CD4-positive, alpha-beta T cell (primary cell): ENCODE data around the gene CELA3B. TPM values are rescaled to one million over a fixed set of nuclear protein-coding genes. Genes with fewer than 3 reads are reported as not detected.

ENCODE experiments used
- ATAC-seq: fragments of 200-7000 bp; cut with Tn5 transposase; one replicate; pipeline ENCODE4 v1.10.0; 2022; ENCODE audit warnings: mild to moderate bottlenecking; ENCODE audit not compliant: poor library complexity
- CTCF ChIA-PET: fragments of 350-600 bp; sonication (Branson Sonifier 250); formaldehyde crosslinking; loops from one replicate; lab custom pipeline; 2021; ENCODE audit warnings: antibody characterized with exemption, inconsistent platforms; lab: Charles Lee
- POLR2A ChIA-PET: fragments of 350-600 bp; sonication (Branson Sonifier 250); formaldehyde crosslinking; loops from one replicate; lab custom pipeline; 2021; ENCODE audit warnings: antibody characterized with exemption, inconsistent platforms; lab: Charles Lee
- DNase-seq, 14 experiments: peaks; one replicate each; pipeline ENCODE4 v3.0.0-alpha.2; 2013 to 2020; ENCODE audit warnings: mixed read lengths in 2 of 14
- H3K27ac ChIP-seq, 2 donors: one replicate each; pipeline versions ENCODE4 v1.5.1 to v1.7.0; 2013; ENCODE audit warnings: low read length in 2 of 2, low read depth in 1 of 2, mild to moderate bottlenecking in 1 of 2
- H3K27me3 ChIP-seq, 2 experiments: 1 replicate in 1 of 2; 2 replicates in 1 of 2; pipeline versions ENCODE4 v1.6.1 to v1.7.0; 2013; ENCODE audit warnings: low read length in 2 of 2, control low read depth in 1 of 2, mild to moderate bottlenecking in 1 of 2, moderate library complexity in 1 of 2; ENCODE audit not compliant: insufficient read depth in 2 of 2, control insufficient read depth in 1 of 2
- H3K36me3 ChIP-seq: one replicate; pipeline ENCODE4 v1.6.1; 2013; ENCODE audit warnings: low read length, control low read depth; ENCODE audit not compliant: insufficient read depth
- H3K4me1 ChIP-seq: one replicate; pipeline ENCODE4 v1.6.1; 2013; ENCODE audit warnings: low read length, control low read depth; ENCODE audit not compliant: insufficient read depth
- H3K4me3 ChIP-seq: one replicate; pipeline ENCODE4 v1.5.1; 2013; ENCODE audit warnings: mild to moderate bottlenecking, low read length, moderate library complexity
- H3K9me3 ChIP-seq, 2 experiments: 1 replicate in 1 of 2; 2 replicates in 1 of 2; pipeline versions ENCODE4 v1.6.1 to v1.7.0; 2013; ENCODE audit warnings: low read length in 2 of 2, mild to moderate bottlenecking in 2 of 2, control low read depth in 1 of 2, moderate library complexity in 1 of 2; ENCODE audit not compliant: control insufficient read depth in 1 of 2, insufficient read depth in 1 of 2
- H3K27ac Mint-ChIP-seq: one replicate; pipeline ENCODE4 v1.8.0; 2020; ENCODE audit warnings: mixed read lengths
- H3K27me3 Mint-ChIP-seq: one replicate; pipeline ENCODE4 v1.8.0; 2021; ENCODE audit warnings: mixed read lengths
- H3K36me3 Mint-ChIP-seq: one replicate; pipeline ENCODE4 v1.8.0; 2021; ENCODE audit warnings: low read depth, mixed read lengths
- H3K4me1 Mint-ChIP-seq: one replicate; pipeline ENCODE4 v1.8.0; 2021; ENCODE audit warnings: low read depth, mixed read lengths
- H3K4me3 Mint-ChIP-seq: one replicate; pipeline ENCODE4 v1.8.0; 2020; ENCODE audit warnings: mild to moderate bottlenecking, mixed read lengths
- H3K9me3 Mint-ChIP-seq: one replicate; pipeline ENCODE4 v1.8.0; 2020; ENCODE audit warnings: mixed read lengths
- CTCF ChIP-seq: fragments of 200-600 bp; IDR thresholded peaks from one replicate; pipeline ENCODE4 v1.8.0; 2022; ENCODE audit warnings: antibody characterized with exemption, mild to moderate bottlenecking
- intact Hi-C, 2 experiments: fragments of 100-400 bp; cut with DNase I in 1 of 2; cut with micrococcal nuclease in 1 of 2; formaldehyde crosslinking; loops; one replicate each; pipeline versions ENCODE4 v1.15.1 to v1.9.0; 2023 to 2025; cut with DNase I, micrococcal nuclease
- total RNA-seq, 174 experiments: library from RNA in 2 of 174; stranded (reverse) in 2 of 174; gene quantifications; one replicate each; pipeline ENCODE4 v1.2.3 and lab custom pipeline; 2021 to 2026

CELA3B gene
- total RNA-seq, 2 experiments from 2014 or later = not detected

DNA sequence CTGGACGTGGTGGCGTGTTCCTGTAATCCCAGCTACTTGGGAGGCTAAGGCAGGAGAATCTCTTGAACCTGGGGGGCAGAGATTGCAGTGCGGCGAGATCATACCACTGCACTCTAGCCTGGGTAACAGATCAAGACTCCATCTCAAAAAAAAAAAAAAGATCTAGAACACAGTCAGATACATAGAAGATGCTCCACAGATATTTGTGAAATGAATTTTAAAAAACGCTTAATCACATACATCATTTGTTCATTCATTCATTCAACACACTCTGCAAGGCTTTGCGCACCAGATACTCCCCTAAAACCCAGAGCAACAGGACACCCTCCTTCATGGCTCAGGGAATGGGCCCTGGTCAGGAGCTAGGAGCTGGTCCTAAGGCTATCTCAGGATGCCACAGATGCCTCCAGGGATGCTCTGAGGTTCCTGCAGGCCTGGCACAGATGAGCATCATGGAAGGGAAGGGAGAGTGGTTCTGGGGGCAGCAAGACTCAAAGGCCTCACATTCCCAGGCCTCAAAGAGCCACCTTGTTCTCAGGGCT lies 46.1 kb upstream of the CELA3B start:
- H3K36me3 ChIP-seq = no peaks in the 10 kb centered on the region
- Mint-ChIP-seq H3K9me3 (no peaks in the 10 kb centered on the region), H3K4me1 (peaks cover 11% of the 10 kb centered on the region), H3K4me3 (no peak overlapping the region), H3K27ac (no peak overlapping the region), H3K27me3 (no peaks in the 10 kb centered on the region), H3K36me3 (no peaks in the 10 kb centered on the region)
- no peaks in the 10 kb centered on the region for H3K9me3 ChIP-seq
- ChIA-PET CTCF (no interaction called here), POLR2A (no interaction called here)
- DNase-seq = no peak
- ATAC-seq = no peak
- no peak for TF ChIP-seq CTCF
- H3K27me3 ChIP-seq = no peaks in the 10 kb centered on the region
- intact Hi-C loops = no loop called here
- no peak overlapping the region for H3K27ac ChIP-seq
- peaks cover 8% of the 10 kb centered on the region for H3K4me1 ChIP-seq
- H3K4me3 ChIP-seq = no peak overlapping the region

DNA sequence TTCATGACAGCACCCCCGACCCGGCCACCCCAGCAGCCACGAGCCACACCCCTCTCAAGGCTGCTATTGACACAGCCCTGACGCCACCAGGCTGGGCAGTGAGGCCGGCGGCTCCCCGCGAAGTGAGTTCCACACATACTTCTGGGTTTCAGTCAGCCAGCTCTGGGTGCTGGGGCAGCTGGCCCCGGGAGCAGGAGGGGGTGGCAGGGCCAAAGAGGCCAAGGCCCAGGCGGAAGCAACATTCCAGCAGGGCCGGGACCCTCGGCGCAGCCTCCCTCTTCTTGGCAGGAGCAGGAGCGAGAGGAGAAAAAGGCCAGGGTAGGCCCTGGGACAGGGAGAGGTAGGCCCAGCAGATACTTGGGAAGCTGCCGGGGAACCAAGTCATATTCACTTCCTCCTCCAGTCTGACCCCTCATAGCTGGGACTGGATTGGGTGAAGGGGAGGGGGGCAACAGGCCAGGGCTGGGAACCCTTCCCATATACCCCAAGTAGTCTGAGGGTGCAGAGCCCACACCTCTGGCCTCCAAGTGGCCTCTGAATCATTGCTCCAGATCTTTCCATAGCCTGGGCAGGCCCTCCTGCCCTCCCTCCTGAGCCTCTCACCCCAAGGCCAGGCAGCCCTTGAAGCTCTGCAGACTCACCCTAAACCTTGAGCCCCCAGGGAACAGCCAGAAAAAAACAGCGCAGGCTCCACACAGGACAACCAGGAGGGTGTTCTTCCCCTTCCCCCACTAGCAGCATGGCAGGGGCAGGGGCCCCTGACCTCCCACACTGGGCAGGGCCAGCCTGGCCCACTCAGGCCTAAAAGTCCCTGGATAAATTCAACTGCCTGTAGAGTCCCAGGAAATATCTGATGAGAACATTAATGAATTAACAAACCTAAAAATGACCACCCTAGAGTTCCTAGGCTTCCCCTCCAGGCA lies 45.4 kb upstream of the CELA3B start:
- CTCF ChIA-PET = no interaction called here
- no peaks in the 10 kb centered on the region for H3K9me3 Mint-ChIP-seq
- no peak for TF ChIP-seq CTCF
- H3K4me1 ChIP-seq = peaks cover 15% of the 10 kb centered on the region
- no peaks in the 10 kb centered on the region for H3K27me3 ChIP-seq
- ATAC-seq (no peak), DNase-seq (no peak)
- H3K9me3 ChIP-seq = no peaks in the 10 kb centered on the region
- H3K27ac Mint-ChIP-seq = no peak overlapping the region
- H3K27ac ChIP-seq = no peak overlapping the region
- H3K4me3 ChIP-seq = no peak overlapping the region
- H3K27me3 Mint-ChIP-seq = no peaks in the 10 kb centered on the region
- H3K36me3 Mint-ChIP-seq = no peaks in the 10 kb centered on the region
- H3K36me3 ChIP-seq = no peaks in the 10 kb centered on the region
- POLR2A ChIA-PET = no interaction called here
- peaks cover 16% of the 10 kb centered on the region for H3K4me1 Mint-ChIP-seq
- intact Hi-C loops = no loop called here
- no peak overlapping the region for H3K4me3 Mint-ChIP-seq

DNA sequence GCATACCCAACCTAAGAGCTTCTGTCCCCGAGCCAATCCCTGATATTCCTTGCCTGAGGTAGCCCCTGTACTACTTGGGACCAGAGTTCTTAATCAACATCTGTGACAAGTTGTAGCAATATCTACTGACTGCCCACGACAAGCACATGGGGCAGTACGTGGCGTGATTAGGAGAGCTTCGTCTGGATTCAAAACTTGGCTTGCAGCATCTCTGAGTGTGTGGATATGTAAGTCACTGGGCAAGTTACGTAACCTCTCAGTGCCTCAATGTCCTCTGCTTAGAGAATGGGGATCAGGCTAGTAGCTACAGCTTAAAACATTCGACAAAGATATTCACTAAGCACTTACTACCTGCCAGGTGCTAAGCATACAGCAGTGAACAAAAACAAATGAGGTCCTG lies 44.7 kb upstream of the CELA3B start:
- H3K4me3 Mint-ChIP-seq = no peak overlapping the region
- H3K9me3 ChIP-seq = no peaks in the 10 kb centered on the region
- peaks cover 16% of the 10 kb centered on the region for H3K4me1 Mint-ChIP-seq
- ChIA-PET POLR2A (no interaction called here), CTCF (no interaction called here)
- TF ChIP-seq CTCF = no peak
- H3K4me3 ChIP-seq = no peak overlapping the region
- no peak overlapping the region for H3K27ac ChIP-seq
- intact Hi-C loops = no loop called here
- no peaks in the 10 kb centered on the region for H3K27me3 Mint-ChIP-seq
- no peaks in the 10 kb centered on the region for H3K36me3 Mint-ChIP-seq
- H3K27ac Mint-ChIP-seq = no peak overlapping the region
- no peak for DNase-seq
- H3K36me3 ChIP-seq = no peaks in the 10 kb centered on the region
- no peaks in the 10 kb centered on the region for H3K27me3 ChIP-seq
- H3K4me1 ChIP-seq = peaks cover 19% of the 10 kb centered on the region
- H3K9me3 Mint-ChIP-seq = no peaks in the 10 kb centered on the region
- ATAC-seq = no peak
